Epidermal melanocyte (primary cell): ENCODE results near the gene CTBP2.

Experiments
- DNase-seq: peaks from one replicate; pipeline ENCODE4 v3.0.0; 2011; ENCODE audit warnings: low spot score; ENCODE audit not compliant: insufficient read length

CTBP2 gene

DNA sequence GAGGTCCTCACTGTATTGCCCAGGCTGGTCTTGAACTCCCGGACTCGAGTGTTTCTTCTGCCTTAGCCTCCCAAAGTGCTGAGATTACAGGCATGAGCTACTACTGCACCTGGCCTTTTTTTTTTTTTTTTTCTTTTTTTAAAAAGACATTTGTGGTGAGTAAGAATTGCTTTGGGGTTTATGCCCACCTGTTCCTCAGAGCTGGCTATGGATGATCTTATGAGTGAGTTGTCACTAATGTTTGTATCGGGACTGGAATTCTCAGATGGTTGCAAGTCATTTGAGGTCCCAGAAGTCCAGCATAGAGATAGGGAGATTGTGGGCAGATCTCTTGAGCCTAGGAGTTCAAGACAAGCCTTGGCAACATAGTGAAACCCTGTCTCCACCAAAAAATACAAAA, 183.2 kb downstream of the CTBP2 start:
- DNase-seq: no peak

DNA sequence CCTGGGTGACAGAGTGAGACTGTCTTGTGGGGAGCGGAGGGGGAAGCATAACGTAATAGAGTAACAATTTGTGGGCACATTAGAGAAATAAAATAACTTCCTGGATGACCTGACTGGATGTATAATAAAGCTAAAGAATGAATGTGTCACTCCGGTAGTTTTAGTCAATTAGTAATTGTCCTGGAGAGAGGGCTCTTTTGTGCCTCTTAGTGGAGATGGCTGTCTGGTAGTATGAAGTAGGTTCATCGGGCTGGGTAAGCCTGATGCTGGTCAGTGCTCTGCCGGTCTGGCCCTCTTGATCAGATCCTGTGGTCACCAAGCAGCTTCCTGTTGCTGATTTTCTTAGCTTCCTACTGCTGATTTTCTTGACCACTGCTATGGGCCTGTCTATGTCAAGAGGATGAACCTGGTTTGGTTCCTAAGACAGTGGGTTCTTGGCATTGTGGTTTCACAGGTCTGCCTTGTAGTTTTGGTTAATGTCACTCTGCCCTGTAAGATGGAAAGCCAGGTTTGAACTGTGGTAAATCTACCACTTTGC, 184.3 kb downstream of the CTBP2 start:
- no peak for DNase-seq

DNA sequence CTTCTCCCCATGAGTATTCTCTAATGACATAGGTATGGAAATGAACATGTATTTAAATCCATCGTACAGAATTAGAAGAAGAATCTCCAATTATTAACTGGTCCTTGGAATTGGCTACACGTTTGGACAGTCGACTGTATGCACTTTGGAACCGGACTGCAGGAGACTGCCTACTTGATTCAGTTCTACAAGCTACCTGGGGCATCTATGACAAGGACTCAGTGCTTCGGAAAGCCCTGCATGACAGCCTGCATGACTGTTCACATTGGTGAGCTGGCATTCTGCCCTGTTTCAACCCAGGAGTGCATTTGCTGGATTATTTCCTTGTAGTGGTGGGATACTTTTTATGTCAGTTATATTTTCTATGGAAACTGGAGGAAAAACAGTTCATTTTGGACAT, 186.2 kb downstream of the CTBP2 start:
- no peak for DNase-seq

DNA sequence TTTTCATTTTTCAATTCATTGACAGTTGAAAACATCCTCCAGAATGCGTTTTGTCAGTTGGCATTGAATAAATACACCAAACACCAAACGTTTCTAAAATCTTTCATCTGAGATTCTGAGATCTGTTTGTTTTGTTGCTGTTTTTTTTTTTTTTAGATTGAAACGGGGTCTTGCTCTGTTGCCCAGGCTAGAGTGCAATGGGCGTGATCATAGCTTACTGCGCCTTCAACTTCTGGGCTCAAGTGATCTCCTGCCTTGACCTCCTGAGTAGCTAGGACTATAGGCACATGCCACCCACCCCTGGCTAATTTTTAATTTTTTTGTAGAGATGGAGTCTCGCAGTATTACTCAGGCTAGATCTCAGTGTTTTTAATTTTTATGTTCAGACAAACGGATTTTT, 187.7 kb downstream of the CTBP2 start:
- DNase-seq: no peak

DNA sequence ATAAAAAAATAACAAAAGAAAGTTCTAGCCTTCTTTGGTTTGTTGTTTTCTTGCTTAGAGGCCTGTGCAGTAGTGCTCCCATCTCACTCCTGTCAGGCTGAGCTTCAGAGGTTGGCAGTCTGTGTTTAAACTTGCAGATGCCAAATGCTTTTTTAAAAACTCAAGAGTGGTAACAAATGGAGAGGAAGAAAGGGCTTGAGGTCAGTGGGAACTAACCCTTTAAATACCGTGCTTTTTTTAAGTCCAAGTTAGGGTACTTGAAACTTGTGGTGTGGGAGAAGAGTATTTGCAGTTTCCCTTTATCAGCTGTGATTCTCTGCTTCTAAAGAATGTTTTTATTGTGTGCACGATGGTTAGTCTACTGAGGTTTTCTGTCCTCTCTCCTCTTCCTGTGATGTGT, 189.1 kb downstream of the CTBP2 start:
- no peak for DNase-seq

DNA sequence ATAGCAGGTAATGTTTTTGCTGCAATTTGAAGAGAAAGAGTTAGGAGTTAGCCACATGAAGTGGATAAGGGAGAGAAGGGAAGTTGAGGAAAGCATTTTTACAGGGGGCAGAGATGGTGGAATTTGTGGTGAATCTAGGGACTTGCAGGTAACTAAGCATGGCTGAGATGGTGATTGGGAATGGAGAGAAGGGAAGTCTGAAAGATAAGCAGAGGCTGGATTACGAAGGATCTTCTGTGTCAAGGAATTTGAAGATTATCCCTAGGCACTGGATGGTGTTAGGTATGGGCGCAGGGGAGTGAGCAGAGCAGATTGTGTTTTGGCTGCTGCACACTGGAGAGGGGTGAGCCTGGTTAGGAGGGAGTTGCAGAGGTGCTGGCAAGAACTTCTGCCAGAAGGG, 193.1 kb downstream of the CTBP2 start:
- no peak for DNase-seq

DNA sequence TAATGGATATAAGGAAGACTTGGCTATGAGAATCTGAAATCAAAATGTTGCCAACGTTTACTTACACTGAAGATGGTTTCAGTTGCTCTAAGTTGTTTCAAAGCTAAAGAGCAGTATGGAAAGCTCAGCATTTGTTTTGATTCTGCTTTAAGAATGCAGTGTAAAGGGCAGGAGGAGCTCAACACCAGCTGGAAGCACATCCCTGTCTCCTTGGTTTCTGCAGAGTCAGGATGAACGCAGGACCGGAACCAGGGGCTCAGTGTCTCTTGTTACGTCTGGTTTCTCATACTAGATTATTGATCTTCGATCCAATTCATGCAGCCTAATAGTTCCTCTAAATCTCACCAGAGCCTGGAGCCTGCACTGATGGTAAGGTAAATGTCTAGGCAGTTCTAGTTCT, 194.4 kb downstream of the CTBP2 start:
- DNase-seq: no peak

DNA sequence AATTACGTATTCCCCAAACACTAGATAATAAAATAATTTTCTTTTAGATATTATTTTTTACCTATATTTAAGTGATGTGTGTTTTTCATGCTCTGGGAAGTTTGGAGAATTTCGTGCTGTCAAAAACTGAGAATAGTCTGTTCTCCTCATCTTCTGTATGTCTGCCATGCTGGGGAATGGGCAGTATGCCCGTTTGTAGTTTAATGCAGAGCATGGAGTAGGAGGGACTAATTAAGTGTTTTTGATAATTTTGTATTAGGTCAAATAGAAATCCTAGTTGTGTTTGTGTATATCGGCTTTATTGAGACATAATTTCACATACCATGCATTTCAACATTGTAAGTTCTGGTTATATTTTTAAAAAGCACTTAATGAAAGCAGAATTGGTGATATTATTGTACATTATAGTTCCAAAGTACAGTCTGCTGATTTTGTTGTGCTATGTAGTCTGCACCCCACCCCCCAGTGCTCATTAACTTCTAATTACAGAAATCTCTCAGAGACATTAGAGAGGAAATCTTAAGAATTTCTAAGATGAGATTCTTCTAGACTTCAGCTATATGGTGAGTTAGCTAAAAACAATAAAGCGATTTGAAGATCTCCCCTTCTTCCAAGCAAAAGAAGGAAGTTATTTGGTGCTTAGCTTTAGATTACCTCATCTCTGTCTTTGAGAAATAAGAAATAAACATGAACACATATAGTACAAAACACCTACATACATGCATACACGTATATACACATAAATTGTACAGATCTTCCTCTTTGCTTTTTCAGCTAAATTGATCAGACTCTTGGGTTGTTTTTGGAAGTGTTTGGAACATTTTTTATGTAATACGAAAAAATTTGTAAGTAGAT, 196.3 kb downstream of the CTBP2 start:
- DNase-seq: no peak

DNA sequence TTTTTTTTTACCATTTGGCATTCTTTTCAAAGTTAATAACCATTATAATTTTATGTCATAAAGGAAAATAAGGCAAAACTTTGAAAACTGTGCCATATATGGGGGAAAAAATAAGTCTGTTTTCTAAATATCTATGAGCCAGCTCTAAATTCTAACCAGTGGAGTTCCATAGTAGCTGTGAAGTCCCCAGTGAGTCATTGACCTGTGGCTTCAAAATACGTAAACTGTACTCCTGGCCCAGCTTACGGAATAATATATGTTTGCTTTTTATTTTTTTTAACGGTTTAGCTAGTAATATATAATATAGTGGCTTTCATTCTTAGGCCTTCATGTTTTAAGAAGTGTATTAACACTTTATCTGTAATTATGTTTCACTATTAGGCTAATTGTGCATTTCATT, 197.9 kb downstream of the CTBP2 start:
- no peak for DNase-seq

DNA sequence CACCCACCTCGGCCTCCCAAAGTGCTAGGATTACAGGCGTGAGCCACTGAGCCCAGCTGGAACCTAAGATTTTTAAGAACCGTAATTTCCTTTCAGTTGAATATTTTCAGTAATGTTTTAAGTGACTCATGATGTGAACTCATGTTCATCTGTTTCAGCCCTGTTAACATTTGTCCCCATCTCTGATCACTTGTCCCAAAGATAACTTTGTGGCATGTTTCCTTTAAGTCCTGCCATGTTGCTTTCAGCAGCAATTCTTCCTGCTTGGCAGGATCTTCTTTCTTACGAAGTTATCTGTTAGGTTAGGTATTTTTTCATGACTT, 199.2 kb downstream of the CTBP2 start:
- no peak for DNase-seq

DNA sequence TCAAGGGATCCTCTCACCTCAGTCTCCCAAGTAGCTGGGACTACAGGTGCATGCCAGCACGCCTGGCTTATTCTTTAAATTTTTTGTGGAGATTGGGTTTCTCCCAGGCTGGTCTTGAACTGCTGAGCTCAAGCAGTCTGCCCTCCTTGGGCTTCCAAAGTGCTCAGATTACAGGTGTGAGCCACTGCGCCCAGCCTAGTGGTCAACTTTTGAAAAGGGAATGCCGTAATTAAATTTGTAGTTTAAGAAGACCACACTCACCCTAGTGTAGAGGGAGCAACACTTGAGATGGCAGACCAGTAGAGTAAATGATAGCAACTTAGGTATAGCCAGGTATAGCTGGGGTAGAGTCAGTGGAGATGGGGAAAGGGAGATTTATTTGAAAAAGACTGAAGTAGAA, 200.8 kb downstream of the CTBP2 start:
- no peak for DNase-seq

DNA sequence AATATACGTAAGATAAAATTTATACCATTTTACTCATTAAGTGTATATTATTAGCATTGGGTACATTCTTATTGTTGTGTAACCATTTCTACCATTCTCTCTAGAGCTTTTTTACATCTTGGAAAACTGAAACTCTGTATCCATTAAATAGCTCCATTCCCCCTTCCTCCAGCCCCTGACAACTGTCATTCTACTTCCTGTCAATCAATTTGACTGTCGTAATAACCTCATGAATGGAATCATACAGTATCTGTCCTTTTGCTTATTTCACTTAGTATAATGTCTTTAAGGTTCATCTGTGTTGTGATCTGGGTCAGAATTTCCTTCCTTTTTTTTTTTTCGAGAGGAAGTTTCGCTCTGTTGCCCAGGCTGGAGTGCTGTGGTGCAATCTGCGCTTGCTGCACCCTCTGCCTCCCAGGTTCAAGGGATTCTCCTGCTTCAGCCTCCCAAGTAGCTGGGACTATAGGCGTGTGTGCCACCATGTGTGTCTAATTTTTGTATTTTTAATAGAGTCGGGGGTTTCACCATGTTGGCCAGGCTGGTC, 202.9 kb downstream of the CTBP2 start:
- DNase-seq: no peak

DNA sequence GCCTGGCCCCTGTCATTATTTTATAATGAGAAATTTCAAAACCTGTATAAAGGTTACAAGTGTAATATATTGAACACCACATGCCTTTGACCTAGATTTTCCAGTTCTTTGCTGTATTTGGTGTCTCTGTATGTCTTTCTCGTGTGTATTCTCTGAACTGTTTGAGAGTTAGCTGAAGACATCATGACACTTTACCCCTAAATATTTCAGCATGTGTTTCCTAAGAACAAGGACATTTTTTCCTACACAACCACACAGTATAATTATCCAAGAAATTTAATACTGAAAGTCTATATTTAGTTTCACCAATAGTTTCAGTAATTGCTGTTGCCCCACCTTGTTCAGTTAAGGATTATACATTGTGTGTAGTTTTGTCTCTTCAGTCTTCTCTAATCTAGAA, 203.6 kb downstream of the CTBP2 start:
- DNase-seq: no peak

DNA sequence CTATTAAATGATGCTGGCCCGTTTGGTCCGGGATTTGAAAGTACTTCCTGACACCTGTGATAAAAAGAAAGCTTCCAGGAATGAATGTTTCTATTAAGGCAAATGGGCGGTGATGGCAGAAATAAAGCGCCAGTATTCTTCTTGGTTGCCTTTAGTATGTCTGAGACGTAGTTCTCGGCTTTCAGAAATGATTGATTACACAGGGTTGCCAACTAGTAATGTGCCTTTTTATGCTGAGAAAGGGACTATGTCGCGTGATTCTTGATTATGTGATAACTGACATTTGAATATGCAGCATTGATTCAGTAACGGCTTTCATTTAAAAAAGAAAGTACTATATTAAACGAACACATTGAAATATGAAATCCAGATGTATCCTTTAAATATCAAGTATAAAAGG, 204.5 kb downstream of the CTBP2 start:
- DNase-seq: no peak

DNA sequence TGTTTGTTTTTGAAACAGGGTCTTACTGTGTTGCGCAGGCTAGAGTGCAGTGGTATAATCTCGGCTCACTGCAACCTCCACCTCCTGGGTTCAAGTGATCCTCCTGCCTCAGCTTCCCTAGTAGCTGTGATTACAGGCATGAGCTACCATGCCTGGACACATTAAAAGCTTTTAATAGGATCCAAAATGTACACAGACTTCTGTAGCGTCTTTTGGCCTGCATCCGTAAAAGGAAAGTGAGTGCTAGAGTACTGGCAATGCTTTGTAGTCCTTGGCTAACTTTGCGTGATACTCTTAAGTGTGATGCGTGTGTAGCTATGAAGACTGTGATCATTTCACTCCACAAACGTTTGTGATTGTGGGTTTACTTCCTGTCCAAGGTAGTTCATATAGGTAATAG, 205.1 kb downstream of the CTBP2 start:
- DNase-seq: no peak

DNA sequence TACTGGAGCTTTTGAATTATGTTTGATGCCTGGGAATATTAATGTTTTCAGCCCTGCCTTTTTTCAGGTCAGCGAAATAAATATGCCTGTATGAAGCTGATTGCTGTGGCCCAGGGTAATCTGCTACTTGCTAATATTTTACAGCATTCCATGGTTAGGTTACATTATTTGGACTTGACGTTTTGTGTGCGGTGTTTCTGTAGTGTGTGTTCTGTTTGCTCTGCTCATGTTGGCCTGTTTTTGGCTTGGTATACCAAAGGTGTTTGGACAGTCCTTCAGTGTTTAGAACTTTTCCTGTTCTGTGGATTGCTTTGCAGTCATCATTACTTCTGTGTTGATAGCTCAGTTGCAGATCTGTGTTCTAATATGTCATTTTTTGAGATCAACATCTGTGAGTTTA, 206.9 kb downstream of the CTBP2 start:
- DNase-seq: no peak

DNA sequence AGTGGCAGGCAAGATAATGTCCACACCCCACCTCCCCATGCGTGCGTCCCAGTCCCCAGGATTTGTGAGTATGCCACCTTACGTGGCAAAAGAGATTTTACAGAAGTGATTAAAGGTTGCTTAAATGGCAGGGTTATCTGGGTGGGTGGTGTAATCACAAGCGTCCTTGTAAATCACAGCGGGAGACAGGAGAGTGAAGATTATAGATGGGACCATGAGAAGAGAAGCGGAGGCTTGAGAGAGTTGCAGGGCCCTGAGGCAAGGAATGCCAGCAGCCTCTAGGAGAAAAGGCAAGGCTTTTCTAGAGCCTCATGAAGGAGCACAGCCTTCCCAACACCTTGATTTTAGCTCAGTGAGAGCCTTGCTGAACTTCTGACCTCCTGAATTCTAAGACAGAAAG, 208.2 kb downstream of the CTBP2 start:
- DNase-seq: no peak

DNA sequence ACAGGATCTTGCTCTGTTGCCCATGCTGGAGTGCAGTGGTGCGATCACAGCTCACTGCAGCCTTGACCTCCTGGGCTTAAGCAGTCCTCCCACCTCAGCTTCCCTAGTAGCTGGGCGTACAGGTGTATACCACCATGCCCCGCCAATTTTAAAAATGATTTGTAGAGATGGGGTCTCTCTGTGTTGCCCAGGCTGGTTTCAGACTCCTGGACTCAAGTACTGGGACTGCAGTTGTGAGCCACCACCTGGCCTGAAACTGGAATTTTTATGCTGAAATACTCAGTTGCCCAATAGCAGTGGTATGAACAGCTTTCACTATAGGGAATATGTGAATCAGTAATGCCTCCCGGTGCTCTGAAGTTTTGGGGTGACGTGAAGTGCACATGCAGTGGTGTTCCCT, 210.8 kb downstream of the CTBP2 start:
- DNase-seq: no peak

DNA sequence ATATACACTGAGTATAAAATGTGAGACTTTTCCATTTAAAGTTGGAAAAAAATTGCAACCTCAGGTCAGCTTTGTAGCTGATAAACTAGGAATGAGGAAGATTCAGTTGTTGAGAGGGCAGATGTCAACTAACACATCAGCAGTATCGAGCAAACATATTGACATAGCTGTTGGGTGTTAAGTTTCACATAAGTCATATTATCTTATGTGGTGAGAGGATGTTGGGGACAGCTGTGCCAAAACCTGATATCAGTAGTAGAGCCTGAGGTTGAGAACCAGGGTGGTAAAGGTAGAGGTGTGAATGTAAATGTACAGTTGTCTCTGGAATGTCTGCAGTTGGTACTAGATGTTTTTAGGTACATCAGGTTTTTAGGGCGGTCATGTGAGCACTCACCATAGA, 213.4 kb downstream of the CTBP2 start:
- no peak for DNase-seq

DNA sequence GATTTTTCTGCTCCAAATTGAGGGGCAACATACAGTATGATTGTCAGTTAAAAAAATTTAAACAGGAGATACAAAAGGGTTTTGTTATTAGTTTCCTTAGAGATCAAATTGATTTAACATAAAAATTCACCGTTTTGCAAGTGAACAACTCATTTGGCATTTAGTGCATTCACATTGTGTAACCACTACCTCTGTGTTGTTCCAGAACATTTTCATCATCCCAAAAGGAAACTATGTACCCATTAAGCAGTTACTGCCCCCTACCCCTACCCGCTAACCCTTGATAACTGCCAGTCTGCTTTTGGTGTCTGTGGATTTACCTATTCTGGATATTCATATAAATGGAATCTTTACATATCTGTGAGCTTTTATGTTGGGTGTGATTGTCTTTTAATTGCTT, 215.4 kb downstream of the CTBP2 start:
- no peak for DNase-seq

DNA sequence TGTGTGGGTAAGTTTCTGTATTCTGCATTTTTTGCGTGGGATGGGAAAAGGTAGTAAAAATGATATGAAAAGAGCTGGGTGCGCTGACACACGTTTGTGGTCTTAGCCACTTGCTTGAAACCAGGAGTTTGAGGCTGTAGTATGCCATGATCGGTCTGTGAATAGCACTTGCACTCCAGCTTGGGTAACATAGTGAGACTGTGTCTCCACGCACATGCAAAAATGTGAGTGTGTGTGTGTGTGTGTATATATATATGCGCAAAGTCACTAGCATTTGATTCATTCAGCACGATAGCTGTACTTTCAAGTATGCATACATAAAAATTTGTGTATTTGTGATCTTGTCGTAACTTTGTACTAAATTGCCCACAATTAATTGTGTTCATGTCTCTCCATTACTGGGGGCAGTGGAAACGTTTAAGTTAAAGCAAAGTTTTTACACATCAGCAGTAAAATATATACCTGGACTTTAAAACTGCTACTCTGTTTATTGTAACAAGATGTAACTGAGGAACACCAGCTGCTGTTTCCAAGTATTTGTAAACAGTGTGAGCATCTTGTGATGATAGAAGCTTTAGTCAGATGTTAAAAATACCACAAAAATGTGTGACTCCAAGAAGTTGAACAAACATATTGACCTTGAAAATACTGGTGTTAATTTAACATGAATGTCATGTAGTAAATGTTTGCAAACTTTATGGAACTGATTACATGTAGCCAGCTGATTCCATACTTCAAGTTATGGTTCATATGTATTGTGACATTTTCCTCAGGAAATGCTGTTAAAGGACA, 216.9 kb downstream of the CTBP2 start:
- no peak for DNase-seq

DNA sequence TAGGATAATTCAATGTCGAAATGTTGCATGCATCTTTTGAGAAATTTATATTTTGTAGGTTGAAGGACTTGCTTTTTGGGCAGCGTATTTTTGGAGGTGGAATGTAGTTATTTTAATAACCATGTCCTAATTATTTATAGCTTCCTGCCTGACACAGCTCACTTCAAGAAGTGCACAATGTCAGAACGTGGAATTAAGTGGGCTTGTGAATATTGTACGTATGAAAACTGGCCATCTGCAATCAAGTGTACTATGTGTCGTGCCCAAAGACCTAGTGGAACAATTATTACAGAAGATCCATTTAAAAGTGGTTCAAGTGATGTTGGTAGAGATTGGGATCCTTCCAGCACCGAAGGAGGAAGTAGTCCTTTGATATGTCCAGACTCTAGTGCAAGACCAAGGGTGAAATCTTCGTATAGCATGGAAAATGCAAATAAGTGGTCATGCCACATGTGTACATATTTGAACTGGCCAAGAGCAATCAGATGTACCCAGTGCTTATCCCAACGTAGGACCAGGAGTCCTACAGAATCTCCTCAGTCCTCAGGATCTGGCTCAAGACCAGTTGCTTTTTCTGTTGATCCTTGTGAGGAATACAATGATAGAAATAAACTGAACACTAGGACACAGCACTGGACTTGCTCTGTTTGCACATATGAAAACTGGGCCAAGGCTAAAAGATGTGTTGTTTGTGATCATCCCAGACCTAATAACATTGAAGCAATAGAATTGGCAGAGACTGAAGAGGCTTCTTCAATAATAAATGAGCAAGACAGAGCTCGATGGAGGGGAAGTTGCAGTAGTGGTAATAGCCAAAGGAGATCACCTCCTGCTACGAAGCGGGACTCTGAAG, 217.8 kb downstream of the CTBP2 start:
- no peak for DNase-seq
